Measurements from ENCODE around the gene AKAP11. TPM values are rescaled to one million over a fixed set of nuclear protein-coding genes. Genes with fewer than 3 reads are reported as not detected.

Gene AKAP11
- total RNA-seq, 2 donors from 2014 or later: 20.8 to 36.1 TPM

DNA sequence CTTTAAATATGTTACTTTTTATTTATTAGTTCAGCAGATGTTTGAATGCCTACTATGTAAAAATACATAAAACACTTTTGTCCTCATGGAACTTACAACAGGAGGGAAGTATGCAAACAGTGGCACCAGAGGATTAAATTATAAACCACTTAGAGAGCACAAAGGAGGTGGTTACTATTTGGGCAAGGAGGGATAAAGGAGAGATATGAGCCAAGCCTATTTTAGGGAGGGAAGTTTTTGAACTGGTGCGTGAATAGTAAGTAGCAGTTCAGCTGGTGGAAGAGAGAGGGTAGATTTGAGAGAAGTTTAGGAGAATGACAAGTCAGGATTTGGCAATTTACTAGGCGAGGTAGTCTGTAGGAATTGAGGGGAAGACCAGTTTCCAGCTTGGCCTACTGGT is 8.6 kb downstream of the AKAP11 start:
- intact Hi-C loops (cut with DNase I): no loop called here
- whole genome bisulfite sequencing: 71% methylated on average over 2 of the region's 2 CpGs
- TF ChIP-seq POLR2A (IDR thresholded peaks at IDR 0.05): no peak
- TF ChIP-seq, protein P1, sequence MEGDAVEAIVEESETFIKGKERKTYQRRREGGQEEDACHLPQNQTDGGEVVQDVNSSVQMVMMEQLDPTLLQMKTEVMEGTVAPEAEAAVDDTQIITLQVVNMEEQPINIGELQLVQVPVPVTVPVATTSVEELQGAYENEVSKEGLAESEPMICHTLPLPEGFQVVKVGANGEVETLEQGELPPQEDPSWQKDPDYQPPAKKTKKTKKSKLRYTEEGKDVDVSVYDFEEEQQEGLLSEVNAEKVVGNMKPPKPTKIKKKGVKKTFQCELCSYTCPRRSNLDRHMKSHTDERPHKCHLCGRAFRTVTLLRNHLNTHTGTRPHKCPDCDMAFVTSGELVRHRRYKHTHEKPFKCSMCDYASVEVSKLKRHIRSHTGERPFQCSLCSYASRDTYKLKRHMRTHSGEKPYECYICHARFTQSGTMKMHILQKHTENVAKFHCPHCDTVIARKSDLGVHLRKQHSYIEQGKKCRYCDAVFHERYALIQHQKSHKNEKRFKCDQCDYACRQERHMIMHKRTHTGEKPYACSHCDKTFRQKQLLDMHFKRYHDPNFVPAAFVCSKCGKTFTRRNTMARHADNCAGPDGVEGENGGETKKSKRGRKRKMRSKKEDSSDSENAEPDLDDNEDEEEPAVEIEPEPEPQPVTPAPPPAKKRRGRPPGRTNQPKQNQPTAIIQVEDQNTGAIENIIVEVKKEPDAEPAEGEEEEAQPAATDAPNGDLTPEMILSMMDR (IDR thresholded peaks at IDR 0.05): no peak
- no peak for TF ChIP-seq POLR2AphosphoS5 (IDR thresholded peaks at IDR 0.05)

DNA sequence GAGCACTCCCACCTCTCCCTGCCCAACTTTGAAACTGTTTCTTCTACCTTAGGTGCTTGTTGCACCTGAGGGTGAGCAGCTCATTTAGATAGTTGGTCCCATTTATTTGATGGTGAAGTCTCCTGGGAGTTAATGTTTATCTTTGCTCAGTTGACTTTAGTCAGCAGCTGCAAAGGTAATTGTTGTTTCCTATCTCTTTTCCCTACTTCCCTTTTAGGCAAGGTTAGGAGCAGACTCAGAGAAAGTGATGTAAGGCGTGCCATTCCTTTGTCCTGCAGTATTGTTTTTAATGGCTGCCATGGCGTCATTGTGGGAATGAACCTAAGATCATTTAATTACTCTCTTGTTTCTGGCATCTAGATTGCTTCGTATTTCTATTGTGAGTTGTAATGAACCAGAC is 11.6 kb downstream of the AKAP11 start:
- no peak for TF ChIP-seq POLR2A (IDR thresholded peaks at IDR 0.05)
- TF ChIP-seq, protein P1 (IDR thresholded peaks at IDR 0.05): no peak
- DNase-seq (ENCODE audit: low spot score): no peak
- intact Hi-C loops (cut with DNase I): no loop called here
- H3K27ac ChIP-seq: no peak overlapping the region
- no peaks in the 10 kb centered on the region for H3K36me3 ChIP-seq
- no peaks in the 10 kb centered on the region for H3K27me3 ChIP-seq (replicated peaks; ENCODE audit: insufficient read depth)
- WGBS: 83% methylated on average over 3 of the region's 3 CpGs
- H3K4me1 ChIP-seq (replicated peaks): no peaks in the 10 kb centered on the region
- no peaks in the 10 kb centered on the region for H3K9me3 ChIP-seq
- no peak overlapping the region for H3K4me3 ChIP-seq

More for the DNA sequence above, 8.6 kb downstream of the AKAP11 start:
- no peaks in the 10 kb centered on the region for H3K36me3 ChIP-seq
- H3K9me3 ChIP-seq: no peaks in the 10 kb centered on the region
- H3K4me3 ChIP-seq: no peak overlapping the region
- no peak overlapping the region for H3K27ac ChIP-seq
- no peaks in the 10 kb centered on the region for H3K4me1 ChIP-seq (replicated peaks)
- H3K27me3 ChIP-seq (replicated peaks; ENCODE audit: insufficient read depth): no peaks in the 10 kb centered on the region
- no peak for DNase-seq (ENCODE audit: low spot score)

DNA sequence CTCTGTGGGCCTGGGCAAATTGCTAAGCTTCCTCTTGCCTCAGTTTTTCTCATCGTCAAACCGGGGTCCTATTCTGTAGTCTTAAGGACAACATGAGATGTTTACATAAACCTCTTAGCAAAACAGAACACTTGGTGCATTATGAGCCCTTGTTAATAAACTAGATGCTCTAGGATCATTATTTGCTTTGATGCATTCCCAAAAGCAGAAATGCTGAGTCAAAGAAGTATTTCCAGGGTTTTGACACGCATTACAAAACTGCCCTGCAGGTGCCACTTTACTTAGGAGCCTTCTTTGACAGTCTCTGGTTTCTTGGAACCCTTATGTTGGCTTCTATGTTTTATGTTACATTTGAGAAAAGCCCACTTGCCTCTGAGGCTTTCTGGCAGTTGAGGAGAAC is 12.1 kb downstream of the AKAP11 start:
- Histone ChIP-seq H3K36me3 (no peaks in the 10 kb centered on the region), H3K27ac (no peak overlapping the region), H3K4me3 (no peak overlapping the region), H3K27me3 (replicated peaks; ENCODE audit: insufficient read depth) (no peaks in the 10 kb centered on the region), H3K4me1 (replicated peaks) (no peaks in the 10 kb centered on the region), H3K9me3 (no peaks in the 10 kb centered on the region)
- 64% methylated on average over 3 of the region's 3 CpGs for WGBS
- no peak for DNase-seq (ENCODE audit: low spot score)
- no peak for TF ChIP-seq POLR2A (IDR thresholded peaks at IDR 0.05)
- TF ChIP-seq, protein P1 (IDR thresholded peaks at IDR 0.05): no peak
- TF ChIP-seq POLR2AphosphoS5 (IDR thresholded peaks at IDR 0.05): no peak
- intact Hi-C loops (cut with DNase I): no loop called here

DNA sequence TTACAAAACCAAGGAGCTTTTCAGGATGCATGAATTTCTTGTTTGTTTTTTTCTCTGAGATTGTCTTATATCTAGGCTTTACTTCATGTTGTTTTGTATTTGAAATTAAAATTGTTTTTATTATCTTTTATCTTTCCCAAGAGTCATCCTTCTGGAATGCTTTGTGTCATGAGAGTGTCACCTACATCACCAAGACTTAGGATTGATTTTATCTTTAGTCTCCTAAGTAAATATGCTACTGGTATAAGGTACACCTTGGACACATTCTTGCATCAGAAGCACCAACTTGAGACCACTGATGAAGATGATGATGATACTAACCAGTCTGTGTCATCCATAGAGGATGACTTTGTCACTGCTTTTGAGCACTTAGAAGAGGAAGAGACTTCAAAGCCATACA is 26.4 kb downstream of the AKAP11 start:
- no peak for DNase-seq (ENCODE audit: low spot score)
- Histone ChIP-seq H3K36me3 (peaks cover 4 to 11% of the 10 kb centered on the region in 2 donors), H3K9me3 (no peaks in the 10 kb centered on the region), H3K4me1 (replicated peaks) (no peaks in the 10 kb centered on the region), H3K4me3 (no peak overlapping the region), H3K27me3 (replicated peaks; ENCODE audit: insufficient read depth) (no peaks in the 10 kb centered on the region), H3K27ac (no peak overlapping the region)
- TF ChIP-seq, protein P1 (IDR thresholded peaks at IDR 0.05): no peak
- TF ChIP-seq POLR2AphosphoS5 (IDR thresholded peaks at IDR 0.05) (no peak), POLR2A (IDR thresholded peaks at IDR 0.05) (no peak)
- intact Hi-C loops (cut with DNase I): no loop called here

DNA sequence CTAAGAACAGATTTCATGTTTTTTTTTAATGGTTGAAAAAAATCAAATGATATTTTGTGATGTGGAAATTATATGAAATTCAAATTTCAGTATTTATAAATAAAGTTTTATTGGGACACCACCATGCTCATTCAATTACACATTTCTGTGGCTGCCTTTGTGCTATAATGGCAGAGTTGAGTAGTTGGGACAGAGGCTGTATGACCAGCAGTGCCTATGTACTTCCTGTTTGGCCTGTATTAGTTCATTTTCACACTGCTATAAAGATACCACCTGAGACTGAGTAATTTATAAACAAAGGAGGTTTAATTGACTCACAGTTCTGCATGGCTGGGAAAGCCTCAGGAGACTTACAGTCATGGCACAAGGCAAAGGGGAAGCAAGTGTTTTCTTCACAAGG is 33.6 kb downstream of the AKAP11 start:
- Histone ChIP-seq H3K36me3 (peaks cover 2 to 8% of the 10 kb centered on the region in 2 donors), H3K9me3 (no peaks in the 10 kb centered on the region), H3K4me1 (replicated peaks) (no peaks in the 10 kb centered on the region), H3K4me3 (no peak overlapping the region), H3K27me3 (replicated peaks; ENCODE audit: insufficient read depth) (no peaks in the 10 kb centered on the region), H3K27ac (no peak overlapping the region)
- no peak for DNase-seq (ENCODE audit: low spot score)
- intact Hi-C loops (cut with DNase I): no loop called here
- TF ChIP-seq, protein P1 (IDR thresholded peaks at IDR 0.05): no peak
- TF ChIP-seq POLR2AphosphoS5 (IDR thresholded peaks at IDR 0.05): no peak
- no peak for TF ChIP-seq POLR2A (IDR thresholded peaks at IDR 0.05)
